Neural crest cell (in vitro differentiated cells): ENCODE data around the gene ABTB2. TPM values are rescaled to one million over a fixed set of nuclear protein-coding genes. Genes with fewer than 3 reads are reported as not detected.
A peak's percentile ranks its signal among the peaks of the same experiment; 100 is the strongest.

Experiments used
- DNase-seq: peaks from one replicate; pipeline ENCODE4 v3.0.0; 2021; ENCODE audit warnings: low read depth, mixed read lengths, low spot score
- H3K27ac Mint-ChIP-seq: one replicate; pipeline ENCODE4 v1.8.0; 2021; ENCODE audit warnings: mild to moderate bottlenecking, mixed read lengths; ENCODE audit not compliant: unreplicated experiment
- H3K27me3 Mint-ChIP-seq: 2 replicates; pipeline ENCODE4 v1.8.0; 2021; ENCODE audit warnings: low read depth, mild to moderate bottlenecking, mixed read lengths
- H3K36me3 Mint-ChIP-seq: 2 replicates; pipeline ENCODE4 v1.8.0; 2021; ENCODE audit warnings: low read depth, mild to moderate bottlenecking, mixed read lengths
- H3K4me1 Mint-ChIP-seq: 2 replicates; pipeline ENCODE4 v1.8.0; 2021; ENCODE audit warnings: mixed read lengths
- H3K4me3 Mint-ChIP-seq: one replicate; pipeline ENCODE4 v1.8.0; 2021; ENCODE audit warnings: mild to moderate bottlenecking, mixed read lengths
- H3K9me3 Mint-ChIP-seq: 2 replicates; pipeline ENCODE4 v1.8.0; 2021; ENCODE audit warnings: mixed read lengths
- total RNA-seq: library from RNA; stranded (reverse); gene quantifications from 2 replicates; pipeline ENCODE4 v1.2.1, GENCODE V29; 2021
- TF ChIP-seq, protein P1 (sequence below): fragments of 200-600 bp; sonication (generic); conservative IDR thresholded peaks from 2 replicates; pipeline ENCODE4 v1.5.0; 2021; ENCODE audit warnings: antibody characterized with exemption, mild to moderate bottlenecking

Gene ABTB2
- total RNA-seq, 1 donor from 2014 or later: 3.0 TPM

- H3K36me3 Mint-ChIP-seq: peaks cover 16% of the 10 kb centered on the region
- TF ChIP-seq, protein P1, sequence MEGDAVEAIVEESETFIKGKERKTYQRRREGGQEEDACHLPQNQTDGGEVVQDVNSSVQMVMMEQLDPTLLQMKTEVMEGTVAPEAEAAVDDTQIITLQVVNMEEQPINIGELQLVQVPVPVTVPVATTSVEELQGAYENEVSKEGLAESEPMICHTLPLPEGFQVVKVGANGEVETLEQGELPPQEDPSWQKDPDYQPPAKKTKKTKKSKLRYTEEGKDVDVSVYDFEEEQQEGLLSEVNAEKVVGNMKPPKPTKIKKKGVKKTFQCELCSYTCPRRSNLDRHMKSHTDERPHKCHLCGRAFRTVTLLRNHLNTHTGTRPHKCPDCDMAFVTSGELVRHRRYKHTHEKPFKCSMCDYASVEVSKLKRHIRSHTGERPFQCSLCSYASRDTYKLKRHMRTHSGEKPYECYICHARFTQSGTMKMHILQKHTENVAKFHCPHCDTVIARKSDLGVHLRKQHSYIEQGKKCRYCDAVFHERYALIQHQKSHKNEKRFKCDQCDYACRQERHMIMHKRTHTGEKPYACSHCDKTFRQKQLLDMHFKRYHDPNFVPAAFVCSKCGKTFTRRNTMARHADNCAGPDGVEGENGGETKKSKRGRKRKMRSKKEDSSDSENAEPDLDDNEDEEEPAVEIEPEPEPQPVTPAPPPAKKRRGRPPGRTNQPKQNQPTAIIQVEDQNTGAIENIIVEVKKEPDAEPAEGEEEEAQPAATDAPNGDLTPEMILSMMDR: no peak
Observed at GRCh38 chr11:34128824-34129223, 229.0 kb downstream of the ABTB2 start.

GRCh38 chr11:34126959-34127848, 230.6 kb downstream of the ABTB2 start:
- TF ChIP-seq, protein P1: no peak
- no peaks in the 10 kb centered on the region for H3K9me3 Mint-ChIP-seq
- DNase-seq: no peak
- peaks cover 21% of the 10 kb centered on the region for H3K36me3 Mint-ChIP-seq
- H3K27me3 Mint-ChIP-seq: no peaks in the 10 kb centered on the region
- no peak overlapping the region for H3K4me3 Mint-ChIP-seq
- H3K27ac Mint-ChIP-seq: peak overlapping the region; percentile 21
- H3K4me1 Mint-ChIP-seq: no peaks in the 10 kb centered on the region

More at GRCh38 chr11:34128824-34129223, 229.0 kb downstream of the ABTB2 start:
- H3K9me3 Mint-ChIP-seq: no peaks in the 10 kb centered on the region
- no peaks in the 10 kb centered on the region for H3K27me3 Mint-ChIP-seq
- DNase-seq: no peak
- H3K27ac Mint-ChIP-seq: no peak overlapping the region
- H3K4me3 Mint-ChIP-seq: no peak overlapping the region
- no peaks in the 10 kb centered on the region for H3K4me1 Mint-ChIP-seq

DNA sequence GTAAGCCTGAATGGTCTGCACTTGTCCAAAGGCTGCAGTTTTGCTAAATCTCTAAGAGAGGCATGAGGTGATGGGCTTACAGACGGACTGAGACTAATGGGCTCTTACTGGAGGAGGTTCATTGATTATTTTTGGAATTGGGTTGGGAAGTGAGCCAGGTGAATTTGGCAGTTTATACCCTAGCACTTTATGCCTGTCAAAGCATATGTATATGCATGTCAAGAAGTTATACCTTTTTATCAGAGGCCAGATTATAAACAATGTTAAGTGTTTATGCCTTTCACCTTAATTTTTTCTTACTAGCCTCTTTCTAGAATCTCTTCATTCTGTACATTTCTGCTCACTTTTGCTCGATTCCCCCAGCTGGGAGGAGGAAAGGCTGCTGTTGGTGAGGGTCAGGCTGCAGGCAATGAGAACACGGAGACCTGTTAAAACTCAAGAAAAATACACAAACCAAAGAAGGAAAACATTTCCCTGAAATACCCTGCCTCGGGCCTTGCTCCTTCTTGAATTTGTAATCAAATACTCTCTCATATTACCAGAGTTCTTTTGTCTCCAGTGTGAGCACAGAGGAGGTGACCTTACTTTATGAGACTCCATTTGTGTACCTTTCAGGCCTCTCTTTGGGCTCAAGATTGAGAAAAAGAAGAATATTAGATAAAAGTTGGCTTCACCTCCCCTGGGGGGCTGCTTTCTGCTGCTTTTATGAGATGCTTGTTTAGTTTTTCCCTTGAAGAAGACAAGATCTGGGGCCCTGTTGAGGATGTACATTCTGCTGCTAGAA, 232.7 kb downstream of the ABTB2 start:
- Mint-ChIP-seq H3K4me1 (no peaks in the 10 kb centered on the region), H3K36me3 (peaks cover 24% of the 10 kb centered on the region), H3K9me3 (no peaks in the 10 kb centered on the region), H3K27me3 (no peaks in the 10 kb centered on the region), H3K27ac (no peak overlapping the region), H3K4me3 (no peak overlapping the region)
- TF ChIP-seq, protein P1: no peak
- DNase-seq: no peak

DNA sequence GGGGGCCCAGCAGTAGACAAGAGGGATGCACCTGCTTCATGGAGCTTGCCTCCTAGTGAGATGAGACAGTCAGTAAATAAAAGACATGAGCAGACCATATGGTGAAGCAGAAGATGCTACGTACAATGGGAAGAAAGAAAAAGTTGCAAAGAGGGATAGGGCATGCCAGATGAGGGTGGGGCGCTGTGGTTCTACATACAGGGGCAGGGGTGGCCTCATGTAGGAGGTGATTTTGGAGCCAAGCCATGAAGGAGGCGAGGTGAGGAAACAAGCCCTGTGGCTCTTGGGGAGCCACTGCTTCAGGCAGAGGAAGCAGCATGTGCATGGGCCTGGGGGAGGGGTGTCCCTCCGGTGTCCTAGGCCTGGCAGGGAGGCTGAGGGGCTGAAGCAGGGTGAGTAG, 237.2 kb downstream of the ABTB2 start:
- Mint-ChIP-seq H3K36me3 (peaks cover 17% of the 10 kb centered on the region), H3K4me3 (no peak overlapping the region), H3K27ac (no peak overlapping the region), H3K4me1 (no peaks in the 10 kb centered on the region), H3K9me3 (no peaks in the 10 kb centered on the region), H3K27me3 (no peaks in the 10 kb centered on the region)
- DNase-seq: no peak
- TF ChIP-seq, protein P1: no peak

DNA sequence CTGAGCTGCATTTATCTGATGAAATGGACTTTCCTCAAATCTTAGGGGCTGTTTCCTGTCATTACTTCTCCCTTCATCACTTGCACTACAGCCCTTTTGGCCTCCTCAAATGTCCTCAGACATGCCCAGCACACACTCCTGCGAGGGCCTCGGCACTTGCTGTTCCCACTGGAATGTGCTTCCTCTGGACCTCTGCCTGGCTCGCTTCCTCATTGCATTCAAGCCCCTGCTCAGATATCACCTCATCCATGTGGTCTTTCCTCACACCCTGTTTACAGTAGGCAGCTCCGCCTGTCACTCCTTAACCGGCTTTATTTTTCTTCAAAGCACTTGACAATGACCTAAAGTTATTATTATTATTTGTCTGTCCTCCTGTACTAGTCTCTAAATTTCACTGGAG, 243.3 kb downstream of the ABTB2 start:
- Mint-ChIP-seq H3K9me3 (no peaks in the 10 kb centered on the region), H3K27ac (no peak overlapping the region), H3K4me1 (no peaks in the 10 kb centered on the region), H3K36me3 (peaks cover 16% of the 10 kb centered on the region), H3K4me3 (no peak overlapping the region), H3K27me3 (no peaks in the 10 kb centered on the region)
- TF ChIP-seq, protein P1: no peak
- no peak for DNase-seq
